GM19239 (cell line): ENCODE measurements around the gene DOCK3.
"Not testable (repeated sequence)": the region's sequence is repeated elsewhere in the genome, so short reads cannot be mapped to it uniquely, and the experiment has no call there.

Experiments
- DNase-seq: peaks from one replicate; pipeline ENCODE4 v3.0.0; 2011; ENCODE audit warnings: low spot score; ENCODE audit not compliant: insufficient read length
- FAIRE-seq: peaks from 2 replicates; lab custom pipeline; 2011; peaks lifted over from hg19 to GRCh38; lab: Jason Lieb, UNC

DOCK3 gene

GRCh38 chr3:50786631-50787030 is 111.9 kb downstream of the DOCK3 start:
- FAIRE-seq (no peak), DNase-seq (no peak)

- not testable (repeated sequence) for DNase-seq, FAIRE-seq
Observed at GRCh38 chr3:50790894-50791293, 116.2 kb downstream of the DOCK3 start.

GRCh38 chr3:50792568-50792967 is 117.8 kb downstream of the DOCK3 start:
- FAIRE-seq (no peak), DNase-seq (no peak)

- DNase-seq, FAIRE-seq: not testable (repeated sequence)
Observed at GRCh38 chr3:50803805-50804204, 129.1 kb downstream of the DOCK3 start.

- FAIRE-seq, DNase-seq: not testable (repeated sequence)
Observed at GRCh38 chr3:50804376-50804775, 129.6 kb downstream of the DOCK3 start.

DNA sequence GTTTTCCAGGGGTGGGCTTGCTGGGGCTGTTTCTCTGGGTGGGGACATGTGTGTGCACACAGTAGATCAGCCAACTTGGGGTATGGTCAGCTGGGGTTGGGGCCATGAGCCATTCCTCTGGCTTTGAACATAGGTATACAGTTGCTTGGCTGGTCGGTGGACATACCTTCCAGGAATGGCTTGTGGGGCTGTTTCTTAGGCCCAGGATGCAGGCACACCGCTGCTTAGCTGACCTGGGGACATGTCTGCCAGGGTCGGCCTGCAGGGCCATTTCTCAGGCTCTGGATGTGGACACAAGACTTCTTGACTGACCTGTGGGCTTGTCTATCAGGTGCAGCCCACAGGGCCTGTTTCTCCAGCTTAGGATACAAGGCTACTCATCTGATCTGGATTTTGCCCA is 130.6 kb downstream of the DOCK3 start:
- FAIRE-seq (no peak), DNase-seq (no peak)

DNA sequence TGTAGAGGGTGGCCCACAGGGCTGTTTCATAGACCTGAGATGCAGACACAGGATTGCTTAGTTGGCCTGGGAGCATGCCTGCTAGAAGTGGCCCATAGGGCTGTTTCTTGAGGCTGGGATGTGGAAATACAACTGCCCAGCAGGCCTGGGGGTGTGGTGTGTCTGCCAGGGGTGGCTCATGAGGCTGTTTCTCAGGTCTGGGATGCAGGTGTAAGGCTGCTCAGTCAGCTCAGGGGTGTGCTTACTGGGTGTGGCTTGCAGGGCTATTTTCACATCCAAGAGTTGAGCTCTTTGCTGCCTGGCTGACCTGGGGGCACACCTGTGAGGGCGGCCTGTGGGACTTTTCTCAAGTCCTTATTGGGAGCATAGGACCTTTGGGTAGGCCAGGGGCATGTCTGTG is 131.3 kb downstream of the DOCK3 start:
- FAIRE-seq (no peak), DNase-seq (no peak)

DNA sequence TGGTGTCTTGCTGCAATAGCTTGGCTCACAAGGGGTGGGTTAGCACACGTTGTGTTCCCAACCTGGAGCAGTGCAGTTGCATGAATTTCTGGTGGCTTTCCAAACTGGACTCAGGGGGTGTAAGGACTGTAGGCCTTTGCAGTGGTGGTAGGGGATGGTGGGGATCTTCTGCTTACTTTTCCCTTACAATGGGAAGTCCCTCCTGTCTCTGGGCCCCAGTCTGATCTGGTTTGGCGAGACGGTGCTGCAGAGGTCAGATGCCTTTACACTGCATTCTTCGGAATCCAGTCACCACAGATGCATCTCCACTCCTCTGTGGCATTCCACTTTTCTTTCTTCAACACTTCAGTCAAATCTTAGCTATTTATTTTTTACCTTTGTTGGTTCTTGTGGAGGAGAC is 132.1 kb downstream of the DOCK3 start:
- FAIRE-seq (no peak), DNase-seq (no peak)

GRCh38 chr3:50807266-50807665 is 132.5 kb downstream of the DOCK3 start:
- DNase-seq (no peak), FAIRE-seq (no peak)

GRCh38 chr3:50811893-50812292 is 137.2 kb downstream of the DOCK3 start:
- DNase-seq: no peak
- no peak for FAIRE-seq

GRCh38 chr3:50815844-50816243 is 141.1 kb downstream of the DOCK3 start:
- no peak for DNase-seq

DNA sequence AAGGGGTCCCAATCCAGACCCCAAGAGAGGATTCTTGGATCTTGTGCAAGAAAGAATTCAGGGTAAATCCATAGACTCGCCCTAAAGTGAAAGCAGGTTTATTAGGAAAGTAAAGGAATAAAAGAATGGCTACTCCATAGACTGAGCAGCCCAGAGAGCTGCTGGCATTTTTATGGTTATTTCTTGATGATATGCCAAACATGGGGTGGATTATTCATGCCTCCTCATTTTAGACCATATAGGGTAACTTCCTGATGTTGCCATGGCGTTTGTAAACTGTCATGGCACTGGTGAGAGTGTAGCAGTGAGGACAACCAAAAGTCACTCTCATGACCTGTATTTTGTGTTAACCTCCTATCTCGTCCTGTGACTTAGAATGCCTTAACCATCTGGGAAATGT is 142.2 kb downstream of the DOCK3 start:
- DNase-seq (no peak), FAIRE-seq (no peak)

More at GRCh38 chr3:50815844-50816243, 141.1 kb downstream of the DOCK3 start:
- no peak for FAIRE-seq

GRCh38 chr3:50817756-50818529 is 143.2 kb downstream of the DOCK3 start:
- FAIRE-seq: no peak
- DNase-seq: no peak

DNA sequence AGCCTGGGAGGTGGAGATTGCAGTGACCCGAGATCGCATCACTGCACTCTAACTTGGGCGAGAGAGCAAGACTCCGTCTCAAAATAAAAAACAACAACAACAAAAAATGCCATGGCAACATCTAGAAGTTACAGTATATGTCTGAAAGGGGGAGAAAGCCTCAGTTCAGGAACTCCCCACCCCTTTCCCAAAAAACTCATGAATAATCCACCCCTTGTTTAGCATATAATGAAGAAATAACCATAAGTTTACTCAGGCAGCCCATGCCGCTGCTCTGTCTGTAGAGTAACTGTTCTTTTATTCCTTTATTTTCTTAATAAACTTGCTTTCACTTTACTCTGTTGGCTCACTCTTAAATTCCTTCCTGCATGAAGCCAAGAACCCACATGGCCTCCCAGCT is 145.2 kb downstream of the DOCK3 start:
- DNase-seq: no peak
- no peak for FAIRE-seq

- no peak for FAIRE-seq
- DNase-seq: no peak
Observed at GRCh38 chr3:50825841-50826240, 151.1 kb downstream of the DOCK3 start.

DNA sequence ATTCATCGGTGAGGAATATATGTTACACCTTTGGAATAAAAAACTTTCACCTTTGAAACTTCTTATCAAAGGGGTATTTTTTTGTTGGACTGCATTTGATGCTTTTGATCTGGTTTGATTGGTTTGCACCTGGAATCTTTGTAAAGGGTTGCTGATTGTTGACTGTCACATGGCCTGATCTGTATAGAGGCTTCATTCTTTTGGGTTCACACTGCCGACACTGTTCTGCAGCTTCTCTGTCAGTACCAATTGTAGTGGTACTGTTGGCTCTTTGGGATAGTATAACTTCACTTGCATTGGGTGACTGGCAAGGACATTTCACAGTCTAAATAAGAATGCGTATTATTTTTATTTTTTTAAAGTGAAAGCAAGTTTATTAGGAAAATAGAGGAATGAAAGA is 155.7 kb downstream of the DOCK3 start:
- DNase-seq (no peak), FAIRE-seq (no peak)

- not testable (repeated sequence) for DNase-seq, FAIRE-seq
Observed at GRCh38 chr3:50831009-50831408, 156.3 kb downstream of the DOCK3 start.

- FAIRE-seq: no peak
Observed at GRCh38 chr3:50840983-50841489, 166.3 kb downstream of the DOCK3 start.

DNA sequence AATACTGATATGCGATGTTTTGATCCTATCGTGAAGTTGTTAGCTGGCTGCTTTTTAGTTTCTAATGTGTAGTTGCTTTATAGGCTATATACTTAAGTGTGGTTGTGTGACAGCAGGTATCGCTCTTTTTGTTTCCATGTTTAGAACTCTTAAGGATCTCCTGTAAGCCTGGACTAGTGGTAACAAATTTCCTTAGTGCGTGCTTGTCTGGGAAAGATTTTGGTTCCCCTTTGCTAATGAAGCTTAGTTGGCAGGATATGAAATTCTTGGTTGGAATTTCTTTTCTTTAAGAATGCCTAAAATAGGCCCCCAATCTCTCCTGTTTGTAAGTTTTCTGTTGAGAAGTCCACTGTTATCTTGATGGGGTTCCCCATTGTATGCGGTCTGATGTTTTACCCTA is 173.6 kb downstream of the DOCK3 start:
- DNase-seq: no peak
- no peak for FAIRE-seq

More at GRCh38 chr3:50840983-50841489, 166.3 kb downstream of the DOCK3 start:
- DNase-seq: no peak

DNA sequence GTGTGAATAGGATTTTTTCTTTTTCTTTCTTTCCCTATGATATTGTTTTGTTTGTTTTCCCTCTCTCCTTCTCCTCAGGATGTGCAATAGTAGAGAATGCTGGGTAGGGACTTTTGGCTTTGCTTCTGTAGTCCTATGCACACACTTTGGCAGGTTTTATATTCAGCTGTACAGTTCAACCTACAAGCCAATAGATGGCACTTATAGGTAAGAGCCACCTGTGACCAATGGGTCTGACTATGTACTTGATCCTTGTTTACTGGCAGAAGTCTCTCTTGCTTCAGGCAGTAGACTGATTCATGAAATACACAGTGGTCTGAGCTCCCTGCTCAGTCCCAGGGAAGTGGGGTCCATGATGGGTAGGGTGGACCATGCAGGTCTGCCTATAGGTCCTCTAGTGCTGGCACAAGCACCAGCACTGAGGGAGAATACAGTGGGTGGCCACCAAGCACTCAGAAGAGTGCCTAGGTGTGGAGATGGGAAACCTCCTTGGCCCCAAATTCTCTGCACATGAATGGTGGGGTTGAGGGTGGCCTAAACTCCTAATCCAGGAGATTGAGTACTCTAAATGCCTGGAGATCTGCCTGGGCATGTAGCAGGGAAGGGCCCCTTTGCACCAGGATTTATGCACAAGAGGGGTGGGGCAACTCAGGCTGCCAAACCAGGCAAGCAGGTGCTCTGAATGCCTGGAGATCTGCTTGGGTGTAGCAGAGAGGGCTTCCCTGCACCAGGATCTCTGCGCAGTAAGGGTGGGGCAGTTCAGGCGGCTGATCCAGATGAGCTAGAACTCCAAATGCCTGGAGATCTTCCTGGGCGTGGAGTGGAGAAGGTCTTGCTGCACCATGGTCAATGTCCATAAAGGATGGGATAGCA is 176.1 kb downstream of the DOCK3 start:
- no peak for DNase-seq
- no peak for FAIRE-seq

DNA sequence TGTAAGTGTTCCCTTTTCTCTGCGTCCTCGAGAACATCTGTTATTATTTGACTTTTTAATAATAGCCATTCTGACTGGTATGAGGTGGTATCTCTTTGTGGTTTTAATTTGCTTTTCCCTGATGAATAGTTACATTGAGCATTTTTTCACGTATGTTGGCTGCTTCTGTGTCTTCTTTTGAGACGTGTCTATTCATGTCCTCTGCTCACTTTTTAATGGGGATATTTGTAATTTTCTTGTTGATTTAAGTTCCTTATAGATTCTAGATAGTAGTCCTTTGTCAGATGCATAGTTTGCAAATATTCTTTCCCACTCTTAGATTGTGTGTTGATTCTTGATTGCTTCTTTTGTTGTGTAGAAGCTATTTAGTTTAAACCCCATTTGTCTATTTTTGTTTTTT is 179.2 kb downstream of the DOCK3 start:
- DNase-seq (no peak), FAIRE-seq (no peak)
